Esophagus muscularis mucosa (tissue), 3 donors: ENCODE data around the gene ST7L.

ENCODE experiments used
- POLR2A ChIP-seq: fragments of 450-650 bp; IDR thresholded peaks from one replicate; pipeline ENCODE4 v1.6.1; 2017; ENCODE audit warnings: antibody characterized with exemption, moderate library complexity, mild to moderate bottlenecking, low read depth
- TF ChIP-seq, protein P1 (sequence below), 3 experiments: fragments of 200-600 bp in 2 of 3; fragments of 450-650 bp in 1 of 3; sonication (generic) in 2 of 3; IDR thresholded peaks; one replicate each; pipeline ENCODE4 v1.5.1; 2017 to 2019; ENCODE audit warnings: antibody characterized with exemption in 3 of 3, mild to moderate bottlenecking in 2 of 3, moderate library complexity in 1 of 3

DNA sequence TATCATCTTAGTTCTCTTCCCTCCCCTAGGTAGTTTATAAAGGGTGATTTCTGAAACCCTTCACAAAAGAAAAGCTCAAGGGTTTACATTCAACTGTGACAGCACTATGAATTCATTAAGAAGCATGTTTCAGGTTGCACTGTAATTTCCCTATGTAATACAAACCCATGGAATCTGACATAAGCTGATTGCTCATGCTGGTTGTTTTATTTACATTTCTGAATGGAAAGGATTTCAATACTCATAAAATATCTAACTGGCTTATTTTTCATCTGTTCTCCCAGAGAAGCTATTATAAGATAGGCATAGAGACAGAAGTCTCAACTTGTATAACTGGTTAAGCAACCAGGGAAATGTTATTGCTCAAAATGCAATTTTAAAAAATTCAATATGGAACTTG, 89.6 kb downstream of the ST7L start:
- TF ChIP-seq, protein P1, sequence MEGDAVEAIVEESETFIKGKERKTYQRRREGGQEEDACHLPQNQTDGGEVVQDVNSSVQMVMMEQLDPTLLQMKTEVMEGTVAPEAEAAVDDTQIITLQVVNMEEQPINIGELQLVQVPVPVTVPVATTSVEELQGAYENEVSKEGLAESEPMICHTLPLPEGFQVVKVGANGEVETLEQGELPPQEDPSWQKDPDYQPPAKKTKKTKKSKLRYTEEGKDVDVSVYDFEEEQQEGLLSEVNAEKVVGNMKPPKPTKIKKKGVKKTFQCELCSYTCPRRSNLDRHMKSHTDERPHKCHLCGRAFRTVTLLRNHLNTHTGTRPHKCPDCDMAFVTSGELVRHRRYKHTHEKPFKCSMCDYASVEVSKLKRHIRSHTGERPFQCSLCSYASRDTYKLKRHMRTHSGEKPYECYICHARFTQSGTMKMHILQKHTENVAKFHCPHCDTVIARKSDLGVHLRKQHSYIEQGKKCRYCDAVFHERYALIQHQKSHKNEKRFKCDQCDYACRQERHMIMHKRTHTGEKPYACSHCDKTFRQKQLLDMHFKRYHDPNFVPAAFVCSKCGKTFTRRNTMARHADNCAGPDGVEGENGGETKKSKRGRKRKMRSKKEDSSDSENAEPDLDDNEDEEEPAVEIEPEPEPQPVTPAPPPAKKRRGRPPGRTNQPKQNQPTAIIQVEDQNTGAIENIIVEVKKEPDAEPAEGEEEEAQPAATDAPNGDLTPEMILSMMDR (IDR thresholded peaks at IDR 0.05), result no peak
- TF ChIP-seq POLR2A, result no peak
